Measurements from ENCODE around the gene KCNC1.

DNA sequence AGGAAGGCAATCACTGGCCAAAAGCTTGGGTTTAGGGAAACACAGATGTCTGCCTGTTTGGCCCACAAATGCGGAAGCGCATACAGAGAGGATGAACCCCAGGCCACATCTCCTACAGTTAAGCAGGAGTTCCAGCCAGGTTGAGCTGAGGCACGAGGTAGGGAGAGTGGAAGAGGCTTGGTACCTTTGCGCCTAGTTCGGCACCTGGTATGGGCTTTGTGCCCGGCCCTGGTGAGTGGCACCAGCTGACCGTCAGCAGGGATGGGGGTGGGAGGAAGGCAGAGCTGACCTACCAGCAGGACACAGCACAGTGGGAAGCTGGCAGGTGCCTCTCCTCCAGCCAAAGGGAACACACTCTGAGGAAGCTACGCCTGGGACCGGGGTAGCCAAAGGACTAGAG, 57.6 kb downstream of the KCNC1 start:
- TF ChIP-seq POLR2A (IDR thresholded peaks at IDR 0.05) (no peak), EP300 (IDR thresholded peaks at IDR 0.05) (no peak)
- TF ChIP-seq, protein P1, sequence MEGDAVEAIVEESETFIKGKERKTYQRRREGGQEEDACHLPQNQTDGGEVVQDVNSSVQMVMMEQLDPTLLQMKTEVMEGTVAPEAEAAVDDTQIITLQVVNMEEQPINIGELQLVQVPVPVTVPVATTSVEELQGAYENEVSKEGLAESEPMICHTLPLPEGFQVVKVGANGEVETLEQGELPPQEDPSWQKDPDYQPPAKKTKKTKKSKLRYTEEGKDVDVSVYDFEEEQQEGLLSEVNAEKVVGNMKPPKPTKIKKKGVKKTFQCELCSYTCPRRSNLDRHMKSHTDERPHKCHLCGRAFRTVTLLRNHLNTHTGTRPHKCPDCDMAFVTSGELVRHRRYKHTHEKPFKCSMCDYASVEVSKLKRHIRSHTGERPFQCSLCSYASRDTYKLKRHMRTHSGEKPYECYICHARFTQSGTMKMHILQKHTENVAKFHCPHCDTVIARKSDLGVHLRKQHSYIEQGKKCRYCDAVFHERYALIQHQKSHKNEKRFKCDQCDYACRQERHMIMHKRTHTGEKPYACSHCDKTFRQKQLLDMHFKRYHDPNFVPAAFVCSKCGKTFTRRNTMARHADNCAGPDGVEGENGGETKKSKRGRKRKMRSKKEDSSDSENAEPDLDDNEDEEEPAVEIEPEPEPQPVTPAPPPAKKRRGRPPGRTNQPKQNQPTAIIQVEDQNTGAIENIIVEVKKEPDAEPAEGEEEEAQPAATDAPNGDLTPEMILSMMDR (IDR thresholded peaks at IDR 0.05), result no peak

Measured in sigmoid colon (tissue), 4 donors.